K562 (cell line): Measurements from ENCODE around the gene DDIT3. TPM values are rescaled to one million over a fixed set of nuclear protein-coding genes. Genes with fewer than 3 reads are reported as not detected.

ENCODE experiments used
- AFF4 ChIP-seq: sonication (generic); formaldehyde crosslinking; IDR thresholded peaks from 2 replicates; pipeline ENCODE4 v1.8.0; 2023; ENCODE audit warnings: mild to moderate bottlenecking, missing genetic modification reagents
- ARID3A ChIP-seq: IDR thresholded peaks from 2 replicates; pipeline ENCODE4 v1.6.1; 2012; ENCODE audit warnings: low read depth, low read length, improper control_type of control experiment, borderline replicate concordance
- BCL6 ChIP-seq: fragments of 250-450 bp; sonication (Bioruptor Pico); IDR thresholded peaks from 2 replicates; pipeline ENCODE4 v1.4.0; 2020
- CHAMP1 ChIP-seq: fragments of 450-650 bp; IDR thresholded peaks from 2 replicates; pipeline ENCODE4 v1.6.1; 2016; ENCODE audit warnings: mild to moderate bottlenecking
- E2F4 ChIP-seq: sonication (generic); formaldehyde crosslinking; IDR thresholded peaks from 2 replicates; pipeline ENCODE4 v1.8.0; 2022; ENCODE audit warnings: mild to moderate bottlenecking, low read depth, missing genetic modification reagents
- KHSRP ChIP-seq: fragments of 450-650 bp; IDR thresholded peaks from 2 replicates; pipeline ENCODE4 v1.6.1; 2017
- MLLT1 ChIP-seq, 2 experiments: fragments of 450-650 bp; IDR thresholded peaks; 2 replicates each; pipeline ENCODE4 v1.6.1; 2016
- NCOA1 ChIP-seq: fragments of 450-650 bp; IDR thresholded peaks from 2 replicates; pipeline ENCODE4 v1.6.1; 2016; ENCODE audit warnings: low read depth
- ZBTB11 ChIP-seq, 3 experiments: fragments of 200-800 bp in 1 of 3; fragments of 250-450 bp in 1 of 3; fragments of 450-650 bp in 1 of 3; sonication (Bioruptor Pico) in 1 of 3; sonication (Bioruptor generic) in 1 of 3; formaldehyde crosslinking in 1 of 3; IDR thresholded peaks; 2 replicates each; pipeline versions ENCODE4 v1.6.1 to v1.8.0; 2016 to 2022; ENCODE audit warnings: mild to moderate bottlenecking in 2 of 3, missing genetic modification characterization in 2 of 3, missing compliant biosample characterization in 1 of 3, moderate library complexity in 1 of 3
- ZNF77 ChIP-seq: fragments of 250-450 bp; sonication (Bioruptor Pico); IDR thresholded peaks from 2 replicates; pipeline ENCODE4 v1.5.0; 2020
- polyA plus RNA-seq, 8 experiments: library from polyadenylated mRNA; depleted of rRNA in 4 of 8; stranded (reverse) in 5 of 8; unstranded in 3 of 8; fragments of >200 nt; fragmentation: Nextera tagmentation in 2 of 8; fragmentation: Illumina TruSeq in 1 of 8; extraction: Ambion mirVana in 2 of 8; extraction: Trizol in 1 of 8; gene quantifications; 2 replicates each; pipeline versions ENCODE4 v1.2.1 to v1.2.3, GENCODE V29; 2011 to 2014; ENCODE audit warnings: inconsistent platforms in 1 of 8, missing spikeins in 1 of 8
- total RNA-seq, 7 experiments: library from RNA; depleted of rRNA in 6 of 7; stranded (reverse); fragments of >200 nt in 6 of 7; fragmentation: Illumina TruSeq in 2 of 7; extraction: Trizol in 2 of 7; gene quantifications; 2 replicates each; pipeline versions ENCODE4 v1.2.1 to v1.2.3, GENCODE V29; 2011 to 2021; ENCODE audit warnings: low replicate concordance in 1 of 7

DDIT3 gene
- total and polyA plus RNA-seq, 9 of the 15 experiments (the other 6 are each of a cell fraction or from before 2014, with no cell fraction given) = 59.1 to 272 (median 89.9) TPM

GRCh38 chr12:57487597-57488401 is 32.5 kb downstream of the DDIT3 start, which contains the start of gene MARS1 (continued):
- peak in 1 of 2 experiments; percentile 80; a peak in 2 of 4 replicates for TF ChIP-seq MLLT1 (IDR thresholded peaks at IDR 0.05)
- no peak for TF ChIP-seq CHAMP1
- TF ChIP-seq ZBTB11 (CRISPR knock-in tag; IDR thresholded peaks at IDR 0.05) = peak in 1 of 3 experiments; percentile 89; a peak in 2 of 6 replicates
- no peak for TF ChIP-seq KHSRP
- TF ChIP-seq ARID3A = no peak
- TF ChIP-seq BCL6 (CRISPR knock-in tag) = no peak
- no peak for TF ChIP-seq NCOA1
- TF ChIP-seq ZNF77 (CRISPR knock-in tag) = no peak
- no peak for TF ChIP-seq E2F4
- peak; percentile 69; the same call in 1 of the 2 replicates for TF ChIP-seq AFF4 (CRISPR knock-in tag)
